ENCODE measurements around the gene MRPL22. TPM values are rescaled to one million over a fixed set of nuclear protein-coding genes. Genes with fewer than 3 reads are reported as not detected.

The MRPL22 gene
- total and polyA plus RNA-seq, 2 of the 4 experiments (the other 2 are of a cell fraction): 13.3 to 58.0 TPM

- intact Hi-C loops (cut with micrococcal nuclease) (loop anchor here (10.0 kb wide), 1 partner anchor 1881 kb away; no protein-coding TSS in a partner anchor), in situ Hi-C loops (cut with MboI; ENCODE audit: low sequenced_read_pairs) (no loop called here), dilution Hi-C loops (cut with HindIII; ENCODE audit: low sequenced_read_pairs, unreplicated experiment) (no loop called here)
- Histone ChIP-seq H3K9me3 (ENCODE audit: control insufficient read depth, insufficient read depth, low read length) (no peaks in the 10 kb centered on the region), H3K27me3 (ENCODE audit: control insufficient read depth, insufficient read depth, low read length) (no peaks in the 10 kb centered on the region), H4K20me1 (ENCODE audit: insufficient read depth, low read length) (peaks cover 4% of the 10 kb centered on the region; the same call in 1 of the 2 replicates), H3K27ac (ENCODE audit: insufficient read depth, low read length) (no peak overlapping the region), H2BK20ac (ENCODE audit: low read depth, low read length) (no peak overlapping the region), H3K4ac (ENCODE audit: low read depth, low read length) (no peak overlapping the region), H3K14ac (replicated peaks; ENCODE audit: low read depth, low read length) (no peak overlapping the region), H3K4me3 (ENCODE audit: insufficient read depth, low read depth, low read length) (no peak overlapping the region), H3K4me1 (ENCODE audit: control insufficient read depth, insufficient read depth, low read length) (no peaks in the 10 kb centered on the region; the same call in 1 of the 2 replicates), H2BK120ac (ENCODE audit: low read depth, low read length) (no peak overlapping the region), H3K56ac (ENCODE audit: extremely low read depth, insufficient read depth, low read length) (no peak overlapping the region), H2AK5ac (ENCODE audit: low read depth, low read length) (no peak overlapping the region), H2BK5ac (ENCODE audit: low read depth, low read length, poor library complexity, severe bottlenecking) (no peak overlapping the region), H3K18ac (ENCODE audit: low read depth, low read length) (no peak overlapping the region), H2AK9ac (replicated peaks; ENCODE audit: low read depth, low read length, poor library complexity) (no peak overlapping the region), H4K5ac (ENCODE audit: low read depth, low read length) (no peak overlapping the region), H2BK15ac (ENCODE audit: low read depth, low read length) (no peak overlapping the region), H3K36me3 (ENCODE audit: control insufficient read depth, insufficient read depth, low read length) (peaks cover 2% of the 10 kb centered on the region; the same call in 1 of the 2 replicates), H3K23ac (ENCODE audit: low read depth, low read length) (no peak overlapping the region), H4K8ac (ENCODE audit: low read depth in 2 of 2, low read length in 2 of 2) (no peak overlapping the region), H2AFZ (replicated peaks; ENCODE audit: low read length, poor library complexity) (no peak overlapping the region), H3K9me1 (ENCODE audit: insufficient read depth, low read length) (no peaks in the 10 kb centered on the region), H3K79me1 (ENCODE audit: low read depth in 1 of 2, low read length in 2 of 2) (peaks cover 21 to 24% of the 10 kb centered on the region in 2 experiments), H3K4me2 (ENCODE audit: low read depth, low read length) (no peak overlapping the region), H4K91ac (ENCODE audit: insufficient read depth, low read depth, low read length) (no peak overlapping the region), H3K9ac (ENCODE audit: low read depth, low read length) (no peak overlapping the region)
- no peak for TF ChIP-seq RCOR1 (IDR thresholded peaks at IDR 0.05; ENCODE audit: insufficient replicate concordance, low read length)
- TF ChIP-seq CHD1 (IDR thresholded peaks at IDR 0.05; ENCODE audit: low read depth, low read length): no peak
- no peak for TF ChIP-seq RAD21 (IDR thresholded peaks at IDR 0.05; ENCODE audit: low read length)
- no peak for TF ChIP-seq FOS (IDR thresholded peaks at IDR 0.05; ENCODE audit: low read depth, low read length)
- TF ChIP-seq CTCF (conservative IDR thresholded peaks at IDR 0.05; ENCODE audit: low read depth, low read length): no peak
- no peak for TF ChIP-seq MXI1 (IDR thresholded peaks at IDR 0.05; ENCODE audit: borderline replicate concordance, low read depth, low read length)
- no peak for TF ChIP-seq MAFK (IDR thresholded peaks at IDR 0.05; ENCODE audit: low read depth, low read length)
- TF ChIP-seq, protein P1, sequence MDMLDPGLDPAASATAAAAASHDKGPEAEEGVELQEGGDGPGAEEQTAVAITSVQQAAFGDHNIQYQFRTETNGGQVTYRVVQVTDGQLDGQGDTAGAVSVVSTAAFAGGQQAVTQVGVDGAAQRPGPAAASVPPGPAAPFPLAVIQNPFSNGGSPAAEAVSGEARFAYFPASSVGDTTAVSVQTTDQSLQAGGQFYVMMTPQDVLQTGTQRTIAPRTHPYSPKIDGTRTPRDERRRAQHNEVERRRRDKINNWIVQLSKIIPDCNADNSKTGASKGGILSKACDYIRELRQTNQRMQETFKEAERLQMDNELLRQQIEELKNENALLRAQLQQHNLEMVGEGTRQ (IDR thresholded peaks at IDR 0.05; ENCODE audit: low read depth, low read length): no peak
- TF ChIP-seq POLR2A (IDR thresholded peaks at IDR 0.05; ENCODE audit: low read depth, low read length): no peak
- TF ChIP-seq MAZ (IDR thresholded peaks at IDR 0.05; ENCODE audit: borderline replicate concordance, low read depth, low read length): no peak
- no peak for TF ChIP-seq NFE2L2 (IDR thresholded peaks at IDR 0.05; ENCODE audit: low read depth, low read length)
- TF ChIP-seq BHLHE40 (IDR thresholded peaks at IDR 0.05; ENCODE audit: low read depth, low read length): no peak
- no peak for TF ChIP-seq CEBPB (IDR thresholded peaks at IDR 0.05; ENCODE audit: low read depth, low read length)
- TF ChIP-seq, protein P2, sequence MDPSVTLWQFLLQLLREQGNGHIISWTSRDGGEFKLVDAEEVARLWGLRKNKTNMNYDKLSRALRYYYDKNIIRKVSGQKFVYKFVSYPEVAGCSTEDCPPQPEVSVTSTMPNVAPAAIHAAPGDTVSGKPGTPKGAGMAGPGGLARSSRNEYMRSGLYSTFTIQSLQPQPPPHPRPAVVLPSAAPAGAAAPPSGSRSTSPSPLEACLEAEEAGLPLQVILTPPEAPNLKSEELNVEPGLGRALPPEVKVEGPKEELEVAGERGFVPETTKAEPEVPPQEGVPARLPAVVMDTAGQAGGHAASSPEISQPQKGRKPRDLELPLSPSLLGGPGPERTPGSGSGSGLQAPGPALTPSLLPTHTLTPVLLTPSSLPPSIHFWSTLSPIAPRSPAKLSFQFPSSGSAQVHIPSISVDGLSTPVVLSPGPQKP (IDR thresholded peaks at IDR 0.05; ENCODE audit: borderline replicate concordance, low read depth, low read length): no peak
- TF ChIP-seq SMC3 (IDR thresholded peaks at IDR 0.05; ENCODE audit: low read depth, low read length): no peak
- TF ChIP-seq RFX5 (IDR thresholded peaks at IDR 0.05; ENCODE audit: low read depth, low read length): no peak
- ATAC-seq (ENCODE audit: low read depth) (no peak), DNase-seq (no peak)
- WGBS, 2 experiments (ENCODE audit: extremely low coverage in 2 of 2, insufficient read length in 1 of 2): no CpG with 5 or more reads among the region's 5 CpGs
- POLR2A ChIA-PET (ENCODE audit: unreplicated experiment): no interaction called here
- BruUV-seq (replicated peaks): no TSS peak
- CTCF ChIA-PET: interaction anchor here (1.1 kb wide), 1 partner anchor 29 kb away, joined by 3 read pairs; no protein-coding TSS in a partner anchor
Measured at GRCh38 chr5:154943527-154943926, 2.7 kb downstream of the MRPL22 start.
